Measurements from ENCODE around the gene TOM1L1. TPM values are rescaled to one million over a fixed set of nuclear protein-coding genes. Genes with fewer than 3 reads are reported as not detected.
"Not testable (repeated sequence)": the region's sequence is repeated elsewhere in the genome, so short reads cannot be mapped to it uniquely, and the experiment has no call there.

Gene TOM1L1
- total RNA-seq, 1 donor from 2014 or later, result 33.6 TPM

DNA sequence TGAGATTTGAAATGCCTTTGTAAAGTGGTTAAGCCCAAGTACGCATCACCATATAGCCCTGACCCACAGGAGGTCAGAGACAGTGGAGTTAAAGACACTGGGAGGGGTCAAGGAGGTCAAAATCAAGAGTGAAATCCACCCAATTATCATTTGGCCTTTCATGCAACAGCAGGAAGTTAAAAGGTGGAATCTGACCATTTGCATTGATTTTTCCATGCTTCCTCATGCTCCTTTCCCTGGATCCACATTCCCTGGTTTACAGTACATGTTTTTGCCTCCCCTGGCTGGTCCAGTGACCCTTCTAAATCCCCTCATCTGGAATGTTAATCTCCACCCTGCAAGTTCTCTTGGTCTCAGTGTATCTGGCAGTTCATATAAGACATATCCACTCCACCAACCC, 36.6 kb upstream of the TOM1L1 start:
- ATAC-seq (no peak), DNase-seq (no peak)
- TF ChIP-seq, protein P1, sequence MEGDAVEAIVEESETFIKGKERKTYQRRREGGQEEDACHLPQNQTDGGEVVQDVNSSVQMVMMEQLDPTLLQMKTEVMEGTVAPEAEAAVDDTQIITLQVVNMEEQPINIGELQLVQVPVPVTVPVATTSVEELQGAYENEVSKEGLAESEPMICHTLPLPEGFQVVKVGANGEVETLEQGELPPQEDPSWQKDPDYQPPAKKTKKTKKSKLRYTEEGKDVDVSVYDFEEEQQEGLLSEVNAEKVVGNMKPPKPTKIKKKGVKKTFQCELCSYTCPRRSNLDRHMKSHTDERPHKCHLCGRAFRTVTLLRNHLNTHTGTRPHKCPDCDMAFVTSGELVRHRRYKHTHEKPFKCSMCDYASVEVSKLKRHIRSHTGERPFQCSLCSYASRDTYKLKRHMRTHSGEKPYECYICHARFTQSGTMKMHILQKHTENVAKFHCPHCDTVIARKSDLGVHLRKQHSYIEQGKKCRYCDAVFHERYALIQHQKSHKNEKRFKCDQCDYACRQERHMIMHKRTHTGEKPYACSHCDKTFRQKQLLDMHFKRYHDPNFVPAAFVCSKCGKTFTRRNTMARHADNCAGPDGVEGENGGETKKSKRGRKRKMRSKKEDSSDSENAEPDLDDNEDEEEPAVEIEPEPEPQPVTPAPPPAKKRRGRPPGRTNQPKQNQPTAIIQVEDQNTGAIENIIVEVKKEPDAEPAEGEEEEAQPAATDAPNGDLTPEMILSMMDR (IDR thresholded peaks at IDR 0.05), result no peak
- H3K4me3 ChIP-seq, result no peak overlapping the region
- H3K9me3 ChIP-seq, result no peaks in the 10 kb centered on the region
- intact Hi-C loops (cut with DNase I), result no loop called here
- H3K27me3 ChIP-seq, result no peaks in the 10 kb centered on the region
- no peaks in the 10 kb centered on the region for H3K4me1 ChIP-seq
- H3K27ac ChIP-seq, result no peak overlapping the region
- no peaks in the 10 kb centered on the region for H3K36me3 ChIP-seq

DNA sequence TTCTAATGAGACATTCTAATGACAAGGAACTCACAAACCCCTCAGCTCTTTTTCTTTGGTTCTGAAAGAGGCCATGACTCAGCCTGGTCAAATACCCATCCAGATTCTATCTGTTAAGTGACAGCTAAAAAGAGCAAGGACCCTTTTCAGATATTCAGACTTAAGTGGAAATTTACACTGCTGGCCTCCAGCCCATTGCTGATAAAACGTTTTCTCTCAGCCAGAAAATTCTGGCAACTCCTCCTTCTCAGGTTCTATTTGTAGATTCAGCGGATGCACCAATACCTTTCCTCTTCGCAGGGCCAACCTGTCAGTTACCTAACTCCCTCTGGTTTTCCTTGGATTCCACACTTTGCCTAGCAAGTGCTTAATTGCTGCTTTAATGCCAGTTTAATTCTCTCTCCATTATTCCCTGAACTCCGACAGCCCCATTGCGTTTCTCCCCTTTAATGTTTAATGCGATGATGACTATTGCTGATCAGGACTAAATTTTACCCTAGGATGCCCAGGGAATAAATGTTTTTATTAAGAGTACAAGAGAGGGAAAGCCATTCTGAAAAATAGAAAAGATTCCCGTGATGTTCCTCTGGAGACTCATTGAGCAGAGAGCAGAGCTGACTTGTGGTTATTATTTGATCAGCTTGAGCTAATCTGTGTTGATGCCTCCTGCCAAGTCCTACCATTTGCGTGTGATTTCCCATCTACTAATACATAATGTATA, 35.9 kb upstream of the TOM1L1 start:
- intact Hi-C loops (cut with DNase I), result no loop called here
- DNase-seq (no peak), ATAC-seq (no peak)
- H3K4me3 ChIP-seq, result no peak overlapping the region
- H3K27ac ChIP-seq, result no peak overlapping the region
- H3K4me1 ChIP-seq, result no peaks in the 10 kb centered on the region
- TF ChIP-seq, protein P1 (IDR thresholded peaks at IDR 0.05), result no peak
- no peaks in the 10 kb centered on the region for H3K27me3 ChIP-seq
- H3K9me3 ChIP-seq, result no peaks in the 10 kb centered on the region
- no peaks in the 10 kb centered on the region for H3K36me3 ChIP-seq

DNA sequence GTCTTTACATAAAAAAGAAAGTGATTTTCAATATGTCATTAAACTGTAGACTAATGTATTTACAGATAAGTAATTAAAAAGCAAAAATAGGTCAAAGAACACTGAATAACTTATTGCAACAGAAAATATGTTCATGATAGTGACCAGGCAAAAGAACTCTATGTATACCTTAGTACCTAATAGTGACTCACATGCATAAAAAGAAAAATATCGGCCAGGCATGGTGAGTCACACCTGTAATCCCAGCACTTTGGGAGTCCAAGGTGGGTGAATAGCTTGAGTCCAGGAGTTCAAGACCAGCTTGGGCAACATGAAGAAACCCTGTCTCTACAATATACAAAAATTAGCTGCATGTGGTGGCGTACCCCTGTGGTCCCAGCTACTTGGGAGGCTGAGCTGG, 33.0 kb upstream of the TOM1L1 start:
- H3K4me3 ChIP-seq, result no peak overlapping the region
- H3K4me1 ChIP-seq, result no peaks in the 10 kb centered on the region
- no peaks in the 10 kb centered on the region for H3K36me3 ChIP-seq
- no peaks in the 10 kb centered on the region for H3K27me3 ChIP-seq
- no peak overlapping the region for H3K27ac ChIP-seq
- DNase-seq (no peak), ATAC-seq (no peak)
- intact Hi-C loops (cut with DNase I), result no loop called here
- no peaks in the 10 kb centered on the region for H3K9me3 ChIP-seq
- TF ChIP-seq, protein P1 (IDR thresholded peaks at IDR 0.05), result no peak

DNA sequence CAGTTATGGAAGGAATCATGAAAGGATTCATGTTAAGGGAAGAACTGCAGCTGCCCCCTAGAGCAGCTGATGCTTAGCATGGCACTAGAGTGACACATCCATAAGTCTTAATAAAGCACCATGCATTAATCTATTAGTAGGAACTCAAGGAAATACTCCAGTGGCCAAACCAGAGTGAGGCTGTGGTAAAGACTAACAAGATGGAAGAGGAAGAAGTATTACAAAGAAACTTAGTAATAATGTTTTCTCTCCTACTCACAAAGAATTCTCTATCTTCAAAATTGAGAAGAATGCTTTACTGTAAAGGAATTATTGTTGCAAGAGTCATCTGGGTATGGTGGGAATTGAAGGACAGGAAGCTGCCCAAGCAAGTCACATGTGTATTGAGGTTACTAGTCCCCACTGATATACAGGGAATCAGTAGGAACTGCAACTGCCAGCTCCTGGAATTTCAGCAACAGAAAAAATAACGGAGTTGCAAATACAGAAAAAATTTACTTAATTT, 29.9 kb upstream of the TOM1L1 start:
- H3K4me3 ChIP-seq, result no peak overlapping the region
- H3K36me3 ChIP-seq, result no peaks in the 10 kb centered on the region
- ATAC-seq, result no peak
- H3K9me3 ChIP-seq, result no peaks in the 10 kb centered on the region
- H3K27ac ChIP-seq, result no peak overlapping the region
- no peaks in the 10 kb centered on the region for H3K27me3 ChIP-seq
- no peak for DNase-seq
- intact Hi-C loops (cut with DNase I), result no loop called here
- no peaks in the 10 kb centered on the region for H3K4me1 ChIP-seq
- TF ChIP-seq, protein P1 (IDR thresholded peaks at IDR 0.05), result no peak

DNA sequence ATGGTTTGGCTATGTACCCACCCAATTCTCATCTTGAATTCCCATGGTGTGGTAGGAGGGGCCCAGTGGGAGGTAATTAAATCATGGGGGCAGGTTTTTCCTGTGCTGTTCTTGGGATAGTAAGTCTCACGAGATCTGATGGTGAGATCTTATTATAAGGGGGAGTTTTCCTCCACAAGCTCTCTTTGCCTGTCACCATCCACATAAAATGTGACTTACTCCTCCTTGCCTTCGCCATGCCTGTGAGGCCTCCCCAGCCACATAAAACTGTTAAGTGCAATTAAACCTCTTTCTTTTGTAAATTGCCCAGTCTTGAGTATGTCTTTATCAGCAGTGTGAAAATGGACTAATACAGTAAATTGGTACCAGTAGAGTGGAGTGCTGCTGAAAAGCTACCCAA, 24.7 kb upstream of the TOM1L1 start:
- H3K4me1 ChIP-seq; H3K27ac ChIP-seq; DNase-seq; intact Hi-C loops (cut with DNase I); H3K27me3 ChIP-seq; H3K9me3 ChIP-seq; H3K36me3 ChIP-seq; ATAC-seq; H3K4me3 ChIP-seq: not testable (repeated sequence)

DNA sequence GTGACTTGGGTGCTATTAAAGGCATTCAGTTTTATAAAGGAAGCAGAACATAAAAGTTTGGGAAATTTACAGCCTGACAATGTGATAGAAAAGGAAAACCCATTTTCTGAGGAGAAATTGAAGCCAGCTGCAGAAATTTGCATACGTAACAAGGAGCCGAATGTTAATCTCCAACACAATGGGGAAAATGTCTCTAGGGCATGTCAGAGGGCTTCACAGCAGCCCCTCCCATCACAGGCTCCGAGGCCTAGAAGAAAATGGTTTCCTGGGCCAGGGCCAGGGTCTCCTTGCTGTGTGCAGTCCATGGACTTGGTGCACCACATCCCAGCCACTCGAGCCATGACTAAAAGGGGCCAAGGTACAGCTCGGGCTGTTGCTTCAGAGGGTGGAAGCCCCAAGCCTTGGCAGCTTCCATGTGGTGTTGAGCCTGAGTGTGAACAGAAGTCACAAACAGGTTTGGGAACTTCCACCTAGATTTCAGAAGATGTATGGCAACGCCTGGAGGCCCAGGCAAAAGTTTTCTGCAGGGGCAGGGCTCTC, 23.9 kb upstream of the TOM1L1 start:
- Histone ChIP-seq H3K4me3 (no peak overlapping the region), H3K27ac (no peak overlapping the region), H3K9me3 (no peaks in the 10 kb centered on the region), H3K4me1 (no peaks in the 10 kb centered on the region), H3K36me3 (no peaks in the 10 kb centered on the region), H3K27me3 (no peaks in the 10 kb centered on the region)
- TF ChIP-seq, protein P1 (IDR thresholded peaks at IDR 0.05), result no peak
- intact Hi-C loops (cut with DNase I), result no loop called here
- DNase-seq, result no peak
- no peak for ATAC-seq
